H1 (cell line): ENCODE data around the gene HIP1. TPM values are rescaled to one million over a fixed set of nuclear protein-coding genes. Genes with fewer than 3 reads are reported as not detected.

Source experiments
- BACH1 ChIP-seq: IDR thresholded peaks from 2 replicates; pipeline ENCODE4 v1.6.1; 2012; ENCODE audit warnings: low read length, improper control_type of control experiment
- BRCA1 ChIP-seq: IDR thresholded peaks from 2 replicates; pipeline ENCODE4 v1.6.1; 2012; ENCODE audit warnings: low read depth, low read length, improper control_type of control experiment
- CBX5 ChIP-seq: fragments of 300-800, 300-1000 bp; sonication (generic); IDR thresholded peaks from 2 replicates; pipeline ENCODE4 v1.7.1; 2016; ENCODE audit warnings: antibody characterized with exemption, low read length, low read depth
- CHD7 ChIP-seq: fragments of 300-600 bp; sonication (generic); IDR thresholded peaks from 2 replicates; pipeline ENCODE4 v1.7.1; 2012; ENCODE audit warnings: low read length, moderate library complexity, mild to moderate bottlenecking, inconsistent platforms; ENCODE audit not compliant: insufficient replicate concordance
- SUZ12 ChIP-seq: fragments of 200-600 bp; sonication (generic); IDR thresholded peaks from 2 replicates; pipeline ENCODE4 v1.6.1; 2012; ENCODE audit warnings: mild to moderate bottlenecking, inconsistent platforms, low read length, moderate library complexity, mixed read lengths
- TAF7 ChIP-seq: optimal IDR thresholded peaks from 2 replicates; pipeline ENCODE3; 2011; ENCODE audit warnings: low read depth, mild to moderate bottlenecking, inconsistent platforms, low read length, moderate library complexity, borderline replicate concordance
- USF2 ChIP-seq: IDR thresholded peaks from 2 replicates; pipeline ENCODE4 v1.6.1; 2011; ENCODE audit warnings: low read length, improper control_type of control experiment
- polyA plus RNA-seq, 7 experiments: library from polyadenylated mRNA; depleted of rRNA in 3 of 7; stranded (reverse) in 5 of 7; unstranded in 2 of 7; fragments of >200 nt in 5 of 7; fragments of 200-250 nt in 2 of 7; gene quantifications; 1 replicate in 5 of 7; 2 replicates in 1 of 7; 4 replicates in 1 of 7; pipeline versions ENCODE4 v1.2.1 to v1.2.3, GENCODE V29; 2011 to 2013; ENCODE audit warnings: missing spikeins in 2 of 7, mixed read lengths in 2 of 7
- total RNA-seq: library from RNA; stranded (reverse); fragmentation: NEBNext Ultra II Directional; extraction: Animal tissue kit (Norgen Biotek cat#: 25700); gene quantifications from 2 replicates; pipeline ENCODE4 v1.2.1, GENCODE V29; 2021
- TF ChIP-seq, protein P1 (sequence below), 3 experiments: IDR thresholded peaks; 1 replicate in 2 of 3; 2 replicates in 1 of 3; pipeline versions ENCODE4 v1.5.1 to v1.6.1; 2011; ENCODE audit warnings: low read length in 3 of 3, mild to moderate bottlenecking in 3 of 3, inconsistent platforms in 2 of 3, low read depth in 1 of 3, moderate library complexity in 1 of 3; ENCODE audit not compliant: insufficient read depth in 1 of 3; ENCODE audit errors: control extremely low read depth in 1 of 3

The HIP1 gene
- total and polyA plus RNA-seq, 2 of the 8 experiments (the other 6 are each of a cell fraction or from before 2014, with no cell fraction given), result 51.8 to 108 TPM

DNA sequence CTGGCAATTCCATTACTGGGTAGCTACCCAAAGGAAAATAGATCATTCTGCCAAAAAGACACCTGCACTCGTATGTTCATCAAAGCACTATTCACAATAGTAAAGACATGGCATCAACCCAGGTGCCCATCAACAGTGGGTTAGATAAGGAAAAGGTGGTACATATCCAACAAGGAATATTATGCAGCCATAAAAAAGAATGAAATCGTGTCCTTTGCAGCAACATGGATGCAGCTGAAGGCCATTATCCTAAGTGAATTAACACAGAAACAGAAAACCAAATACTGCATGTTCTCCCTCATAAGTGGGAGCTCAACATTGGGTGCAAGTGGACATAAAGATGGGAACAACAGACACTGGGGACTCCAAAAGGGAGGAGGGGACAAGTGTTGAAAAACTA lies 93.2 kb downstream of the HIP1 start (continued):
- TF ChIP-seq CHD7, result no peak
- TF ChIP-seq TAF7, result no peak
- TF ChIP-seq, protein P1, sequence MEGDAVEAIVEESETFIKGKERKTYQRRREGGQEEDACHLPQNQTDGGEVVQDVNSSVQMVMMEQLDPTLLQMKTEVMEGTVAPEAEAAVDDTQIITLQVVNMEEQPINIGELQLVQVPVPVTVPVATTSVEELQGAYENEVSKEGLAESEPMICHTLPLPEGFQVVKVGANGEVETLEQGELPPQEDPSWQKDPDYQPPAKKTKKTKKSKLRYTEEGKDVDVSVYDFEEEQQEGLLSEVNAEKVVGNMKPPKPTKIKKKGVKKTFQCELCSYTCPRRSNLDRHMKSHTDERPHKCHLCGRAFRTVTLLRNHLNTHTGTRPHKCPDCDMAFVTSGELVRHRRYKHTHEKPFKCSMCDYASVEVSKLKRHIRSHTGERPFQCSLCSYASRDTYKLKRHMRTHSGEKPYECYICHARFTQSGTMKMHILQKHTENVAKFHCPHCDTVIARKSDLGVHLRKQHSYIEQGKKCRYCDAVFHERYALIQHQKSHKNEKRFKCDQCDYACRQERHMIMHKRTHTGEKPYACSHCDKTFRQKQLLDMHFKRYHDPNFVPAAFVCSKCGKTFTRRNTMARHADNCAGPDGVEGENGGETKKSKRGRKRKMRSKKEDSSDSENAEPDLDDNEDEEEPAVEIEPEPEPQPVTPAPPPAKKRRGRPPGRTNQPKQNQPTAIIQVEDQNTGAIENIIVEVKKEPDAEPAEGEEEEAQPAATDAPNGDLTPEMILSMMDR (IDR thresholded peaks at IDR 0.05; ENCODE audit: control extremely low read depth in 1 of 3, insufficient read depth in 1 of 3, low read depth in 1 of 3, low read length in 3 of 3), result no peak
- TF ChIP-seq SUZ12, result no peak
- no peak for TF ChIP-seq CBX5
- no peak for TF ChIP-seq BRCA1
- TF ChIP-seq BACH1, result no peak
- TF ChIP-seq USF2, result no peak
